SK-N-SH treated with all-trans-retinoic acid at 6 μM for 48 hours (cell line): ENCODE measurements around the gene FNDC3B.
A peak's percentile ranks its signal among the peaks of the same experiment; 100 is the strongest.

Source experiments
- ATAC-seq: fragments of 200-7000 bp; cut with Tn5 transposase; 3 replicates; pipeline ENCODE4 v1.9.1; 2020; ENCODE audit warnings: mild to moderate bottlenecking, moderate library complexity
- ARNTL ChIP-seq: fragments of 450-650 bp; formaldehyde crosslinking; IDR thresholded peaks from 2 replicates; pipeline ENCODE4 v1.5.0; 2020; ENCODE audit warnings: low read depth, mild to moderate bottlenecking, moderate library complexity, borderline replicate concordance
- BACH2 ChIP-seq: fragments of 250-450 bp; sonication (Bioruptor Pico); IDR thresholded peaks from 2 replicates; pipeline ENCODE4 v1.9.0; 2021; ENCODE audit warnings: mild to moderate bottlenecking, borderline replicate concordance
- CSDC2 ChIP-seq: fragments of 250-450 bp; sonication (Bioruptor Pico); IDR thresholded peaks from 2 replicates; pipeline ENCODE4 v1.5.0; 2020; ENCODE audit warnings: mild to moderate bottlenecking, moderate library complexity
- ISL1 ChIP-seq: fragments of 250-450 bp; sonication (Bioruptor Pico); IDR thresholded peaks from 2 replicates; pipeline ENCODE4 v2.1.2; 2022; ENCODE audit warnings: mild to moderate bottlenecking, moderate library complexity
- PPARA ChIP-seq: fragments of 250-450 bp; sonication (Bioruptor Pico); IDR thresholded peaks from 2 replicates; pipeline ENCODE4 v1.5.0; 2020; ENCODE audit warnings: mild to moderate bottlenecking, borderline replicate concordance
- RARB ChIP-seq: fragments of 250-450 bp; sonication (Bioruptor Pico); IDR thresholded peaks from 2 replicates; pipeline ENCODE4 v1.8.0; 2021; ENCODE audit warnings: mild to moderate bottlenecking, moderate library complexity
- SNAI2 ChIP-seq: fragments of 250-450 bp; sonication (Bioruptor Pico); IDR thresholded peaks from 2 replicates; pipeline ENCODE4 v1.5.0; 2020; ENCODE audit warnings: mild to moderate bottlenecking, moderate library complexity
- TOX ChIP-seq: fragments of 250-450 bp; sonication (Bioruptor Pico); IDR thresholded peaks from 2 replicates; pipeline ENCODE4 v1.8.0; 2021; ENCODE audit warnings: mild to moderate bottlenecking, moderate library complexity, borderline replicate concordance
- ZC3H10 ChIP-seq: fragments of 250-450 bp; sonication (Bioruptor Pico); IDR thresholded peaks from 2 replicates; pipeline ENCODE4 v1.5.1; 2021; ENCODE audit warnings: mild to moderate bottlenecking, moderate library complexity
- ZFP3 ChIP-seq: fragments of 250-450 bp; sonication (Bioruptor Pico); IDR thresholded peaks from 2 replicates; pipeline ENCODE4 v1.5.0; 2020; ENCODE audit warnings: mild to moderate bottlenecking, moderate library complexity
- ZFP30 ChIP-seq: fragments of 450-650 bp; formaldehyde crosslinking; IDR thresholded peaks from 2 replicates; pipeline ENCODE4 v1.5.0; 2022; ENCODE audit warnings: mild to moderate bottlenecking, moderate library complexity
- ZNF565 ChIP-seq: fragments of 450-650 bp; formaldehyde crosslinking; conservative IDR thresholded peaks from 2 replicates; pipeline ENCODE4 v1.5.0; 2020; ENCODE audit warnings: low read depth, mild to moderate bottlenecking, moderate library complexity
- ZNF8 ChIP-seq: fragments of 450-650 bp; formaldehyde crosslinking; IDR thresholded peaks from 2 replicates; pipeline ENCODE4 v1.5.0; 2020; ENCODE audit warnings: mild to moderate bottlenecking, moderate library complexity
- TF ChIP-seq, protein P1 (sequence below): fragments of 250-450 bp; sonication (Bioruptor Pico); IDR thresholded peaks from 2 replicates; pipeline ENCODE4 v1.8.0; 2021; ENCODE audit warnings: low read depth, mild to moderate bottlenecking, moderate library complexity, borderline replicate concordance
- TF ChIP-seq, protein P2 (sequence below): fragments of 250-450 bp; sonication (Bioruptor Pico); IDR thresholded peaks from 2 replicates; pipeline ENCODE4 v1.5.1; 2021; ENCODE audit warnings: mild to moderate bottlenecking, moderate library complexity
- TF ChIP-seq, protein P3 (sequence below): fragments of 250-450 bp; sonication (Bioruptor Pico); IDR thresholded peaks from 2 replicates; pipeline ENCODE4 v1.5.0; 2020; ENCODE audit warnings: mild to moderate bottlenecking, moderate library complexity
- TF ChIP-seq, protein P4 (sequence below): fragments of 250-450 bp; sonication (Bioruptor Pico); IDR thresholded peaks from 2 replicates; pipeline ENCODE4 v1.8.0; 2020; ENCODE audit warnings: mild to moderate bottlenecking, moderate library complexity, borderline replicate concordance

FNDC3B gene

GRCh38 chr3:172282850-172283249 is 243.5 kb downstream of the FNDC3B start (continued):
- TF ChIP-seq, protein P1, sequence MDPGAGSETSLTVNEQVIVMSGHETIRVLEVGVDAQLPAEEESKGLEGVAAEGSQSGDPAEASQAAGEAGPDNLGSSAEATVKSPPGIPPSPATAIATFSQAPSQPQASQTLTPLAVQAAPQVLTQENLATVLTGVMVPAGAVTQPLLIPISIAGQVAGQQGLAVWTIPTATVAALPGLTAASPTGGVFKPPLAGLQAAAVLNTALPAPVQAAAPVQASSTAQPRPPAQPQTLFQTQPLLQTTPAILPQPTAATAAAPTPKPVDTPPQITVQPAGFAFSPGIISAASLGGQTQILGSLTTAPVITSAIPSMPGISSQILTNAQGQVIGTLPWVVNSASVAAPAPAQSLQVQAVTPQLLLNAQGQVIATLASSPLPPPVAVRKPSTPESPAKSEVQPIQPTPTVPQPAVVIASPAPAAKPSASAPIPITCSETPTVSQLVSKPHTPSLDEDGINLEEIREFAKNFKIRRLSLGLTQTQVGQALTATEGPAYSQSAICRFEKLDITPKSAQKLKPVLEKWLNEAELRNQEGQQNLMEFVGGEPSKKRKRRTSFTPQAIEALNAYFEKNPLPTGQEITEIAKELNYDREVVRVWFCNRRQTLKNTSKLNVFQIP (CRISPR knock-in tag), result no peak

- no peak for ATAC-seq
- TF ChIP-seq, protein P2, sequence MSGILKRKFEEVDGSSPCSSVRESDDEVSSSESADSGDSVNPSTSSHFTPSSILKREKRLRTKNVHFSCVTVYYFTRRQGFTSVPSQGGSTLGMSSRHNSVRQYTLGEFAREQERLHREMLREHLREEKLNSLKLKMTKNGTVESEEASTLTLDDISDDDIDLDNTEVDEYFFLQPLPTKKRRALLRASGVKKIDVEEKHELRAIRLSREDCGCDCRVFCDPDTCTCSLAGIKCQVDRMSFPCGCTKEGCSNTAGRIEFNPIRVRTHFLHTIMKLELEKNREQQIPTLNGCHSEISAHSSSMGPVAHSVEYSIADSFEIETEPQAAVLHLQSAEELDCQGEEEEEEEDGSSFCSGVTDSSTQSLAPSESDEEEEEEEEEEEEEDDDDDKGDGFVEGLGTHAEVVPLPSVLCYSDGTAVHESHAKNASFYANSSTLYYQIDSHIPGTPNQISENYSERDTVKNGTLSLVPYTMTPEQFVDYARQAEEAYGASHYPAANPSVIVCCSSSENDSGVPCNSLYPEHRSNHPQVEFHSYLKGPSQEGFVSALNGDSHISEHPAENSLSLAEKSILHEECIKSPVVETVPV (CRISPR knock-in tag), result no peak
- TF ChIP-seq ZC3H10 (CRISPR knock-in tag) (no peak), ISL1 (CRISPR knock-in tag) (no peak), ZFP3 (CRISPR knock-in tag) (no peak), ARNTL (CRISPR knock-in tag) (no peak), RARB (CRISPR knock-in tag) (no peak)
- TF ChIP-seq, protein P1 (CRISPR knock-in tag), result no peak
These were observed 244.5 kb downstream of the FNDC3B start for GRCh38 chr3:172283841-172284357.

- peak; percentile 72 for ATAC-seq
- TF ChIP-seq ZFP30 (CRISPR knock-in tag) (no peak), ISL1 (CRISPR knock-in tag) (peak; percentile 69; the same call in 1 of the 2 replicates), CSDC2 (CRISPR knock-in tag) (0 out of 2 replicates have a peak, but pooled peaks have one; percentile 9)
- TF ChIP-seq, all 23 proteins: peak for 2
These were observed 246.5 kb downstream of the FNDC3B start for GRCh38 chr3:172285844-172286243.

DNA sequence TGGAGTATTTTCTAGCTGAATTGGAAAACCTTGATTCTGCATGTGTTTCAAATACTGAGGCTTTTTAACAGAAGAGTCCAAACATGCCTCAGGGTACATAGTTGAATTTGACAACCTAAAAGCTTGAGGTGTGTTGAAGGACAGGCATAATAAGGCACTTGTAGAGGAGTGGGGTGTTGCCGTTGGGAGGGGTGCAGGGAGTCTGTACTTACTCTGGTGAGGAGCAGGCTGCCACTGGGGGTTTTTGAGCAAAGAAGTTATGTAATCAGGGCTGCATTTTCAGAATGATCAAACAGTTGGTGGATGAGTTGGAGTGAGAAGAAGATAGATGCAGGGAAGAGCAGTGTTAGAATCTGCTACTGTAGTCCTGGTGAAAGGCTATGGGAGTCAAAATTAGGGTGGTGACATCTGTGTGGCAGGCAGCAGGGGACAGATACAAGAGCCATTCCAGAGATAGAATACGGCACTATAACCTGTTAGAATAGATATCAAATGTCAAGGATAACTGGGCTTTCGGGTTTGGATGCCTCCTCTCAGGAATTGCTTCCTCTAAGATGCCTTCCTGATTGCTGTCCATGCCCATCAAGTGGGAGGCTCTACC is 247.3 kb downstream of the FNDC3B start:
- no peak for ATAC-seq
- no peak for TF ChIP-seq CSDC2 (CRISPR knock-in tag)
- no peak for TF ChIP-seq BACH2
- TF ChIP-seq ZNF565 (CRISPR knock-in tag), result no peak
- TF ChIP-seq ZNF8 (CRISPR knock-in tag), result no peak
- no peak for TF ChIP-seq TOX (CRISPR knock-in tag)
- TF ChIP-seq SNAI2 (CRISPR knock-in tag), result no peak
- TF ChIP-seq ZC3H10 (CRISPR knock-in tag), result no peak
- TF ChIP-seq PPARA, result no peak
- TF ChIP-seq, protein P3, sequence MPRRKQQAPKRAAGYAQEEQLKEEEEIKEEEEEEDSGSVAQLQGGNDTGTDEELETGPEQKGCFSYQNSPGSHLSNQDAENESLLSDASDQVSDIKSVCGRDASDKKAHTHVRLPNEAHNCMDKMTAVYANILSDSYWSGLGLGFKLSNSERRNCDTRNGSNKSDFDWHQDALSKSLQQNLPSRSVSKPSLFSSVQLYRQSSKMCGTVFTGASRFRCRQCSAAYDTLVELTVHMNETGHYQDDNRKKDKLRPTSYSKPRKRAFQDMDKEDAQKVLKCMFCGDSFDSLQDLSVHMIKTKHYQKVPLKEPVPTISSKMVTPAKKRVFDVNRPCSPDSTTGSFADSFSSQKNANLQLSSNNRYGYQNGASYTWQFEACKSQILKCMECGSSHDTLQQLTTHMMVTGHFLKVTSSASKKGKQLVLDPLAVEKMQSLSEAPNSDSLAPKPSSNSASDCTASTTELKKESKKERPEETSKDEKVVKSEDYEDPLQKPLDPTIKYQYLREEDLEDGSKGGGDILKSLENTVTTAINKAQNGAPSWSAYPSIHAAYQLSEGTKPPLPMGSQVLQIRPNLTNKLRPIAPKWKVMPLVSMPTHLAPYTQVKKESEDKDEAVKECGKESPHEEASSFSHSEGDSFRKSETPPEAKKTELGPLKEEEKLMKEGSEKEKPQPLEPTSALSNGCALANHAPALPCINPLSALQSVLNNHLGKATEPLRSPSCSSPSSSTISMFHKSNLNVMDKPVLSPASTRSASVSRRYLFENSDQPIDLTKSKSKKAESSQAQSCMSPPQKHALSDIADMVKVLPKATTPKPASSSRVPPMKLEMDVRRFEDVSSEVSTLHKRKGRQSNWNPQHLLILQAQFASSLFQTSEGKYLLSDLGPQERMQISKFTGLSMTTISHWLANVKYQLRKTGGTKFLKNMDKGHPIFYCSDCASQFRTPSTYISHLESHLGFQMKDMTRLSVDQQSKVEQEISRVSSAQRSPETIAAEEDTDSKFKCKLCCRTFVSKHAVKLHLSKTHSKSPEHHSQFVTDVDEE (CRISPR knock-in tag), result no peak
- TF ChIP-seq, protein P4, sequence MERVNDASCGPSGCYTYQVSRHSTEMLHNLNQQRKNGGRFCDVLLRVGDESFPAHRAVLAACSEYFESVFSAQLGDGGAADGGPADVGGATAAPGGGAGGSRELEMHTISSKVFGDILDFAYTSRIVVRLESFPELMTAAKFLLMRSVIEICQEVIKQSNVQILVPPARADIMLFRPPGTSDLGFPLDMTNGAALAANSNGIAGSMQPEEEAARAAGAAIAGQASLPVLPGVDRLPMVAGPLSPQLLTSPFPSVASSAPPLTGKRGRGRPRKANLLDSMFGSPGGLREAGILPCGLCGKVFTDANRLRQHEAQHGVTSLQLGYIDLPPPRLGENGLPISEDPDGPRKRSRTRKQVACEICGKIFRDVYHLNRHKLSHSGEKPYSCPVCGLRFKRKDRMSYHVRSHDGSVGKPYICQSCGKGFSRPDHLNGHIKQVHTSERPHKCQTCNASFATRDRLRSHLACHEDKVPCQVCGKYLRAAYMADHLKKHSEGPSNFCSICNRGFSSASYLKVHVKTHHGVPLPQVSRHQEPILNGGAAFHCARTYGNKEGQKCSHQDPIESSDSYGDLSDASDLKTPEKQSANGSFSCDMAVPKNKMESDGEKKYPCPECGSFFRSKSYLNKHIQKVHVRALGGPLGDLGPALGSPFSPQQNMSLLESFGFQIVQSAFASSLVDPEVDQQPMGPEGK, result no peak
- TF ChIP-seq, protein P2 (CRISPR knock-in tag), result no peak
- TF ChIP-seq, all 23 proteins: peak for 0
